K562 (cell line): ENCODE data around the gene HNRNPF. TPM values are rescaled to one million over a fixed set of nuclear protein-coding genes. Genes with fewer than 3 reads are reported as not detected.

Experiments used
- ATAC-seq: fragments of 200-7000 bp; cut with Tn5 transposase; 3 replicates; pipeline ENCODE4 v1.9.1; 2020; ENCODE audit warnings: moderate library complexity
- BruUV-seq: library from RNA; stranded (reverse); fragments of 400-500 nt; replicated peaks from 2 replicates; lab custom pipeline; 2021; lab: Mats Ljungman, UMichigan
- CTCF ChIA-PET: fragments of 300-600 bp; formaldehyde crosslinking; extraction: SDS; loops from one replicate; lab custom pipeline; 2021; ENCODE audit warnings: low intra/inter-chr PET ratio; lab: Yijun Ruan, JAX
- POLR2A ChIA-PET: fragments of 300-600, 350-650 bp; sonication (Branson Sonifier 250); formaldehyde crosslinking; extraction: SDS; loops from one replicate; lab custom pipeline; 2021; ENCODE audit warnings: antibody characterized with exemption, inconsistent platforms; lab: Yijun Ruan, JAX
- DNase-seq, 4 experiments: peaks; one replicate each; pipeline versions ENCODE4 v3.0.0 to v3.0.0-alpha.2; 2011 to 2018; ENCODE audit warnings: low spot score in 3 of 4, mixed read lengths in 3 of 4; ENCODE audit errors: extremely low read depth in 1 of 4
- FAIRE-seq: peaks from 2 replicates; lab custom pipeline; 2011; peaks lifted over from hg19 to GRCh38; lab: Jason Lieb, UNC
- H2AFZ ChIP-seq: 2 replicates; pipeline ENCODE4 v1.6.0; 2011; ENCODE audit warnings: low read depth, low read length, control low read depth, inconsistent platforms
- H3K27ac ChIP-seq: fragments of 200-600 bp; 3 replicates; pipeline ENCODE4 v1.8.0; 2011; ENCODE audit warnings: low read depth, mild to moderate bottlenecking, control low read depth, inconsistent platforms, low read length, moderate library complexity, mixed read lengths; ENCODE audit errors: extremely low read depth
- H3K27me3 ChIP-seq, 2 experiments: fragments of 300-600 bp in 1 of 2; 2 replicates in 1 of 2; 3 replicates in 1 of 2; pipeline versions ENCODE4 v1.6.0 to v1.8.0; 2011; ENCODE audit warnings: inconsistent platforms in 2 of 2, low read length in 2 of 2, mild to moderate bottlenecking in 1 of 2, mixed read lengths in 1 of 2, moderate library complexity in 1 of 2; ENCODE audit not compliant: control insufficient read depth in 2 of 2, insufficient read depth in 2 of 2
- H3K36me3 ChIP-seq: fragments of 300-600 bp; 3 replicates; pipeline ENCODE4 v1.8.0; 2011; ENCODE audit warnings: mild to moderate bottlenecking, low read length, inconsistent platforms; ENCODE audit not compliant: control insufficient read depth, insufficient read depth
- H3K4me1 ChIP-seq, 2 experiments: fragments of 200-600 bp in 1 of 2; replicated peaks in 1 of 2; 2 replicates in 1 of 2; 3 replicates in 1 of 2; pipeline versions ENCODE4 v1.5.1 to v1.8.0; 2011; ENCODE audit warnings: inconsistent platforms in 2 of 2, low read length in 2 of 2, mild to moderate bottlenecking in 1 of 2, mixed read lengths in 1 of 2, moderate library complexity in 1 of 2; ENCODE audit not compliant: control insufficient read depth in 2 of 2, insufficient read depth in 2 of 2
- H3K4me2 ChIP-seq: 2 replicates; pipeline ENCODE4 v1.6.1; 2011; ENCODE audit warnings: low read length, control low read depth, inconsistent platforms, mixed read lengths; ENCODE audit not compliant: insufficient read depth
- H3K4me3 ChIP-seq: fragments of 200-600 bp; sonication (generic), shearing (Covaris generic); 2 replicates; pipeline ENCODE4 v1.5.1; 2016; ENCODE audit warnings: control low read depth, inconsistent platforms
- H3K79me2 ChIP-seq: fragments of 200-600 bp; 3 replicates; pipeline ENCODE4 v1.8.0; 2011; ENCODE audit warnings: low read length, inconsistent platforms; ENCODE audit not compliant: control insufficient read depth, insufficient read depth
- H3K9ac ChIP-seq, 2 experiments: 2 replicates each; pipeline versions ENCODE4 v1.6.0 to v1.6.1; 2011; ENCODE audit warnings: low read depth in 2 of 2, low read length in 2 of 2, control low read depth in 1 of 2, inconsistent platforms in 1 of 2, mild to moderate bottlenecking in 1 of 2, mixed read lengths in 1 of 2; ENCODE audit not compliant: insufficient read depth in 1 of 2
- H3K9me1 ChIP-seq: one replicate; pipeline ENCODE4 v1.6.0; 2011; ENCODE audit warnings: inconsistent platforms, mild to moderate bottlenecking, low read length, moderate library complexity; ENCODE audit not compliant: control insufficient read depth, insufficient read depth
- H3K9me3 ChIP-seq: replicated peaks from 2 replicates; pipeline ENCODE4 v1.5.1; 2011; ENCODE audit warnings: low read depth, low read length, inconsistent platforms; ENCODE audit not compliant: control insufficient read depth, insufficient read depth
- H4K20me1 ChIP-seq: replicated peaks from 2 replicates; pipeline ENCODE4 v1.6.1; 2011; ENCODE audit warnings: low read length, inconsistent platforms, mixed read lengths; ENCODE audit not compliant: control insufficient read depth, insufficient read depth
- CXXC5 ChIP-seq: fragments of 250-450 bp; sonication (Bioruptor Pico); IDR thresholded peaks from 2 replicates; pipeline ENCODE4 v1.8.0; 2022; ENCODE audit warnings: inconsistent platforms, mild to moderate bottlenecking, moderate library complexity
- FOXJ2 ChIP-seq: fragments of 200-800 bp; sonication (Bioruptor generic); IDR thresholded peaks from 2 replicates; pipeline ENCODE4 v1.6.1; 2016; ENCODE audit warnings: missing genetic modification characterization, missing compliant biosample characterization
- NFIX ChIP-seq: fragments of 250-450 bp; sonication (Bioruptor Pico); IDR thresholded peaks from 2 replicates; pipeline ENCODE4 v1.4.0; 2020; ENCODE audit warnings: low read depth, mild to moderate bottlenecking, moderate library complexity
- POLR2AphosphoS2 ChIP-seq: IDR thresholded peaks from 2 replicates; pipeline ENCODE4 v1.6.1; 2012; ENCODE audit warnings: low read length, improper control_type of control experiment
- RBBP5 ChIP-seq: fragments of 200-600 bp; sonication (generic); IDR thresholded peaks from 2 replicates; pipeline ENCODE4 v1.6.1; 2012; ENCODE audit warnings: borderline replicate concordance, mild to moderate bottlenecking, low read length, control low read depth, inconsistent platforms; ENCODE audit not compliant: insufficient read depth, poor library complexity, severe bottlenecking
- TCF7L2 ChIP-seq: fragments of 150-350 bp; IDR thresholded peaks from 2 replicates; pipeline ENCODE4 v1.6.1; 2016; ENCODE audit warnings: low read depth, mild to moderate bottlenecking, low read length, moderate library complexity
- TRIM24 ChIP-seq, 2 experiments: fragments of 450-650 bp; IDR thresholded peaks; 2 replicates each; pipeline ENCODE4 v1.6.1; 2016
- WGBS: fragments of 100-300 bp; shearing (Covaris generic); methylation state at CpG from one replicate; pipeline ENCODE4 v1.1.6; 2016; ENCODE audit warnings: low coverage, mixed read lengths; ENCODE audit not compliant: insufficient coverage; ENCODE audit errors: missing lambda C conversion rate; 5-methylcytosine and 5-hydroxymethylcytosine counted together
- in situ Hi-C: fragments of 300-500 bp; cut with MboI; formaldehyde crosslinking; loops from 4 replicates; pipeline ENCODE4 v1.15.0; 2018; ENCODE audit warnings: inconsistent platforms, mixed read lengths
- intact Hi-C: fragments of 100-400 bp; cut with micrococcal nuclease; formaldehyde crosslinking; loops from 2 replicates; pipeline ENCODE4 v1.14.2; 2022
- polyA plus RNA-seq, 8 experiments: library from polyadenylated mRNA; depleted of rRNA in 4 of 8; stranded (reverse) in 5 of 8; unstranded in 3 of 8; fragments of >200 nt; fragmentation: Nextera tagmentation in 2 of 8; fragmentation: Illumina TruSeq in 1 of 8; extraction: Ambion mirVana in 2 of 8; extraction: Trizol in 1 of 8; gene quantifications; 2 replicates each; pipeline versions ENCODE4 v1.2.1 to v1.2.3, GENCODE V29; 2011 to 2014; ENCODE audit warnings: inconsistent platforms in 1 of 8, missing spikeins in 1 of 8
- total RNA-seq, 7 experiments: library from RNA; depleted of rRNA in 6 of 7; stranded (reverse); fragments of >200 nt in 6 of 7; fragmentation: Illumina TruSeq in 2 of 7; extraction: Trizol in 2 of 7; gene quantifications; 2 replicates each; pipeline versions ENCODE4 v1.2.1 to v1.2.3, GENCODE V29; 2011 to 2021; ENCODE audit warnings: low replicate concordance in 1 of 7
- TF ChIP-seq, protein P1 (sequence below), 2 experiments: fragments of 450-650 bp; IDR thresholded peaks; 2 replicates each; pipeline ENCODE4 v1.6.1; 2018; ENCODE audit warnings: mild to moderate bottlenecking in 2 of 2, low read depth in 1 of 2; ENCODE audit not compliant: partially characterized antibody in 2 of 2
- TF ChIP-seq, protein P2 (sequence below): fragments of 450-650 bp; formaldehyde crosslinking; IDR thresholded peaks from 2 replicates; pipeline ENCODE4 v1.4.0; 2020; ENCODE audit warnings: mild to moderate bottlenecking, mixed read lengths
- TF ChIP-seq, protein P3 (sequence below): fragments of 250-450 bp; sonication (Bioruptor Pico); IDR thresholded peaks from 2 replicates; pipeline ENCODE4 v1.5.0; 2021

Gene HNRNPF
- total and polyA plus RNA-seq, 9 of the 15 experiments (the other 6 are each of a cell fraction or from before 2014, with no cell fraction given), result 192 to 489 (median 416) TPM

DNA sequence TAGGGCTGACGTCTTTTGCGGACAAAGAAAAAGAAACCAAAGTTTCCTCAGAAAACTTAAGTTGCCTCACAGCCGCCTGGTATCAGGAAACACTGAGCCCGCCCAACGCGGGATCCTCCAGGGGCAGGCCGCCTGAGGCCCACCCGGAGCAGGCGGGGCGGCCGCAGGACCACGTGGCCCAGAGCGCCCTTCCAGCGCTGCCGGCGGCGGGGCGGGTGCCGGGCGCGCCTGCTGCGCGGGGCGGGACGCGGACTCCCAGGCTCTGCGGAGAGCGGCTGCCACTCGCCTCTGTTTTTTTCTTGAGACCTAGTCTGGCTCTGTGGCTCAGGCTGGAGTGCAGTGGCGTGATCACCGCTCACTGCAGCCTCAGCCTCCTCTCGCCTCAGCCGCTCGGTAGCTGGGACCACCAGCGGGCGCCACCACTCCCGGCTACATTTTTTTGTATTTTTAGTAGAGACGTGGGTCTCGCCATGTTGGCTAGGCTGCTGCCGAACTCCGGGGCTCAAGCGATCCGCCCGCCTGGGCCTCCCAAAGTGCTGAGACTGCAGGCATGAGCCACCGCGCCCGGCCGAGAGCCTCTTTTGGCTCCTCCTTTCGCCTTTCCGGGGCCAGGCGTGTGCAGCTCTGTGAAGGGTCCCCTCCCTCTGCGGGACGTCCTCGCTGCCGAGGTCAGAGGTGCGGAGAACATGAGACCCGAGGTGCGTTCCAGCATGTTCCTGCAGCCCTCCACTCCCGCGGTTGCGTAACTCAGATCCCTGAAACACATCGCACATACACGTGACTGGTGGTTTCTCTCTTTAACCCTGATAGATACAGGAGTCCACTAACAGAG lies 11.6 kb upstream of the HNRNPF start:
- no peaks in the 10 kb centered on the region; the same call in 2 of the 3 replicates for H3K79me2 ChIP-seq
- ChIA-PET CTCF (no interaction called here), POLR2A (interaction anchor here (0.7 to 1.7 kb wide), 4 partner anchors 11 to 119 kb away, joined by 3 to 7 read pairs (median 4); partner anchors contain the start of gene ZNF487)
- no peaks in the 10 kb centered on the region for H3K27me3 ChIP-seq
- no peaks in the 10 kb centered on the region for H3K9me1 ChIP-seq
- WGBS, result 43% methylated on average over 47 of the region's 63 CpGs
- H4K20me1 ChIP-seq, result no peaks in the 10 kb centered on the region
- H3K4me2 ChIP-seq, result peak overlapping the region; percentile 68
- H3K9me3 ChIP-seq, result no peaks in the 10 kb centered on the region
- peak overlapping the region; percentile 77 for H2AFZ ChIP-seq
- TSS peak; percentile 74 for BruUV-seq
- peak; percentile 6 for FAIRE-seq
- DNase-seq, result peak; percentile 56 to 81 (median 64)
- no peaks in the 10 kb centered on the region for H3K36me3 ChIP-seq
- intact Hi-C loops (no loop called here), in situ Hi-C loops (no loop called here)
- ATAC-seq, result peak; percentile 72
- H3K27ac ChIP-seq, result peak overlapping the region; percentile 85
- peaks cover 43 to 57% of the 10 kb centered on the region in 2 experiments for H3K4me1 ChIP-seq
- H3K4me3 ChIP-seq, result peak overlapping the region; percentile 13
- peak overlapping the region; percentile 70 to 90 for H3K9ac ChIP-seq
- TF ChIP-seq TRIM24 (IDR thresholded peaks at IDR 0.05) (peak; percentile 65 to 87), CXXC5 (CRISPR knock-in tag) (peak; percentile 80), RBBP5 (peak; percentile 68), TCF7L2 (no peak), NFIX (no peak), FOXJ2 (tag) (0 out of 2 replicates have a peak, but pooled peaks have one; percentile 21), POLR2AphosphoS2 (no peak)
- TF ChIP-seq, protein P1, sequence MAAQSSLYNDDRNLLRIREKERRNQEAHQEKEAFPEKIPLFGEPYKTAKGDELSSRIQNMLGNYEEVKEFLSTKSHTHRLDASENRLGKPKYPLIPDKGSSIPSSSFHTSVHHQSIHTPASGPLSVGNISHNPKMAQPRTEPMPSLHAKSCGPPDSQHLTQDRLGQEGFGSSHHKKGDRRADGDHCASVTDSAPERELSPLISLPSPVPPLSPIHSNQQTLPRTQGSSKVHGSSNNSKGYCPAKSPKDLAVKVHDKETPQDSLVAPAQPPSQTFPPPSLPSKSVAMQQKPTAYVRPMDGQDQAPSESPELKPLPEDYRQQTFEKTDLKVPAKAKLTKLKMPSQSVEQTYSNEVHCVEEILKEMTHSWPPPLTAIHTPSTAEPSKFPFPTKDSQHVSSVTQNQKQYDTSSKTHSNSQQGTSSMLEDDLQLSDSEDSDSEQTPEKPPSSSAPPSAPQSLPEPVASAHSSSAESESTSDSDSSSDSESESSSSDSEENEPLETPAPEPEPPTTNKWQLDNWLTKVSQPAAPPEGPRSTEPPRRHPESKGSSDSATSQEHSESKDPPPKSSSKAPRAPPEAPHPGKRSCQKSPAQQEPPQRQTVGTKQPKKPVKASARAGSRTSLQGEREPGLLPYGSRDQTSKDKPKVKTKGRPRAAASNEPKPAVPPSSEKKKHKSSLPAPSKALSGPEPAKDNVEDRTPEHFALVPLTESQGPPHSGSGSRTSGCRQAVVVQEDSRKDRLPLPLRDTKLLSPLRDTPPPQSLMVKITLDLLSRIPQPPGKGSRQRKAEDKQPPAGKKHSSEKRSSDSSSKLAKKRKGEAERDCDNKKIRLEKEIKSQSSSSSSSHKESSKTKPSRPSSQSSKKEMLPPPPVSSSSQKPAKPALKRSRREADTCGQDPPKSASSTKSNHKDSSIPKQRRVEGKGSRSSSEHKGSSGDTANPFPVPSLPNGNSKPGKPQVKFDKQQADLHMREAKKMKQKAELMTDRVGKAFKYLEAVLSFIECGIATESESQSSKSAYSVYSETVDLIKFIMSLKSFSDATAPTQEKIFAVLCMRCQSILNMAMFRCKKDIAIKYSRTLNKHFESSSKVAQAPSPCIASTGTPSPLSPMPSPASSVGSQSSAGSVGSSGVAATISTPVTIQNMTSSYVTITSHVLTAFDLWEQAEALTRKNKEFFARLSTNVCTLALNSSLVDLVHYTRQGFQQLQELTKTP (IDR thresholded peaks at IDR 0.05; ENCODE audit: low read depth in 1 of 2, partially characterized antibody in 2 of 2), result peak in 1 of 2 experiments; percentile 58
- TF ChIP-seq, protein P2, sequence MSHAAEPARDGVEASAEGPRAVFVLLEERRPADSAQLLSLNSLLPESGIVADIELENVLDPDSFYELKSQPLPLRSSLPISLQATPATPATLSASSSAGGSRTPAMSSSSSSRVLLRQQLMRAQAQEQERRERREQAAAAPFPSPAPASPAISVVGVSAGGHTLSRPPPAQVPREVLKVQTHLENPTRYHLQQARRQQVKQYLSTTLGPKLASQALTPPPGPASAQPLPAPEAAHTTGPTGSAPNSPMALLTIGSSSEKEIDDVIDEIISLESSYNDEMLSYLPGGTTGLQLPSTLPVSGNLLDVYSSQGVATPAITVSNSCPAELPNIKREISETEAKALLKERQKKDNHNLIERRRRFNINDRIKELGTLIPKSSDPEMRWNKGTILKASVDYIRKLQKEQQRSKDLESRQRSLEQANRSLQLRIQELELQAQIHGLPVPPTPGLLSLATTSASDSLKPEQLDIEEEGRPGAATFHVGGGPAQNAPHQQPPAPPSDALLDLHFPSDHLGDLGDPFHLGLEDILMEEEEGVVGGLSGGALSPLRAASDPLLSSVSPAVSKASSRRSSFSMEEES, result peak; percentile 57
- TF ChIP-seq, protein P3, sequence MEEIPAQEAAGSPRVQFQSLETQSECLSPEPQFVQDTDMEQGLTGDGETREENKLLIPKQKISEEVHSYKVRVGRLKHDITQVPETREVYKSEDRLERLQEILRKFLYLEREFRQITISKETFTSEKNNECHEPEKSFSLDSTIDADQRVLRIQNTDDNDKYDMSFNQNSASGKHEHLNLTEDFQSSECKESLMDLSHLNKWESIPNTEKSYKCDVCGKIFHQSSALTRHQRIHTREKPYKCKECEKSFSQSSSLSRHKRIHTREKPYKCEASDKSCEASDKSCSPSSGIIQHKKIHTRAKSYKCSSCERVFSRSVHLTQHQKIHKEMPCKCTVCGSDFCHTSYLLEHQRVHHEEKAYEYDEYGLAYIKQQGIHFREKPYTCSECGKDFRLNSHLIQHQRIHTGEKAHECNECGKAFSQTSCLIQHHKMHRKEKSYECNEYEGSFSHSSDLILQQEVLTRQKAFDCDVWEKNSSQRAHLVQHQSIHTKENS (CRISPR knock-in tag), result no peak
